SK-N-MC (cell line): ENCODE data around the gene LRRC43.

Experiments used
- EZH2 ChIP-seq: fragments of 200-600 bp; sonication (generic); IDR thresholded peaks from one replicate; pipeline ENCODE4 v1.6.1; 2017; ENCODE audit warnings: antibody characterized with exemption
- FOXP2 ChIP-seq: optimal IDR thresholded peaks from 2 replicates; pipeline ENCODE3; 2011; ENCODE audit warnings: mild to moderate bottlenecking, moderate library complexity; ENCODE audit not compliant: insufficient read depth; ENCODE audit errors: extremely low read length, control extremely low read depth
- POLR2AphosphoS5 ChIP-seq: IDR thresholded peaks from 2 replicates; pipeline ENCODE4 v1.6.1; 2012; ENCODE audit warnings: mild to moderate bottlenecking, low read depth, low read length, borderline replicate concordance

DNA sequence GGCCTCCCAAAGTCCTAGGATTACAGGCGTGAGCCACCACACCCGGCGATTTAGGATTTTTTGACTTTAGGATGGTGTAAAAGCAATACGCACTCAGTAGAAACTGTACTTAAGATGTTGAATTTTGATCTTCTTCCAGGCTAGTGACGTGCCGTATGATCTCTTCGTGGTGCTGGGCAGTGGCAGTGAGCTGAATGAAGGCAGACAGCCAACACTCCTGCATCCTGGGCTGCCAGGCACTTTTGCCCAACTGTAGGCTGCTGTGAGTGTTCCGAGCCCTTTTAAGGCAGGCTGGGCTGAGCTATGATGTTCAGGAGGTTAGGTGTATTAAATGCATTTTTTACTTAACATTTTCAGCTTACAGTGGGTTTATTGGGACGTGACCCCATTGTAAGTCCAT is 30.2 kb upstream of the LRRC43 start:
- no peak for TF ChIP-seq EZH2
- no peak for TF ChIP-seq POLR2AphosphoS5
- TF ChIP-seq FOXP2: no peak
